Psoas muscle (tissue), 8 donors: Measurements from ENCODE around the gene CD9. TPM values are rescaled to one million over a fixed set of nuclear protein-coding genes. Genes with fewer than 3 reads are reported as not detected.

Experiments used
- ATAC-seq, 4 donors: fragments of 200-7000 bp; cut with Tn5 transposase; one replicate each; pipeline ENCODE4 v1.9.1; 2020; ENCODE audit warnings: moderate library complexity in 3 of 4, mild to moderate bottlenecking in 2 of 4
- DNase-seq, 2 donors: peaks; one replicate each; pipeline ENCODE4 v3.0.0-alpha.2; 2020
- H3K27ac ChIP-seq: fragments of 200-600 bp; one replicate; pipeline ENCODE4 v1.8.0; 2022
- H3K27me3 ChIP-seq, 3 donors: fragments of 200-600 bp in 1 of 3; one replicate each; pipeline versions ENCODE4 v1.6.1 to v1.8.0; 2013 to 2022; ENCODE audit warnings: low read length in 2 of 3, mild to moderate bottlenecking in 2 of 3, moderate library complexity in 1 of 3; ENCODE audit not compliant: insufficient read depth in 3 of 3
- H3K36me3 ChIP-seq, 2 donors: fragments of 200-600 bp in 1 of 2; one replicate each; pipeline versions ENCODE4 v1.6.1 to v1.8.0; 2013 to 2022; ENCODE audit warnings: low read depth in 1 of 2, mild to moderate bottlenecking in 1 of 2, moderate library complexity in 1 of 2; ENCODE audit not compliant: insufficient read depth in 1 of 2
- H3K4me1 ChIP-seq: fragments of 200-600 bp; one replicate; pipeline ENCODE4 v1.8.0; 2022
- H3K4me3 ChIP-seq: fragments of 200-600 bp; one replicate; pipeline ENCODE4 v1.8.0; 2022; ENCODE audit warnings: mild to moderate bottlenecking
- H3K9me3 ChIP-seq: fragments of 200-600 bp; one replicate; pipeline ENCODE4 v1.8.0; 2022
- WGBS, 3 donors: extraction: QIAGEN DNeasy Blood & Tissue Kit; methylation state at CpG; one replicate each; pipeline versions ENCODE4 v1.1.6 to v1.1.7; 2013; 5-methylcytosine and 5-hydroxymethylcytosine counted together
- intact Hi-C, 2 donors: fragments of 100-400 bp; cut with DNase I; formaldehyde crosslinking; loops; one replicate each; pipeline versions ENCODE4 v1.11.0 to v1.14.2; 2022
- polyA plus RNA-seq, 3 donors: library from polyadenylated mRNA; stranded (reverse); fragments of 200-250 nt; gene quantifications; one replicate each; pipeline ENCODE4 v1.2.3, GENCODE V29; 2013
- total RNA-seq, 4 donors: library from RNA; stranded (reverse); fragmentation: NEBNext Ultra II Directional in 2 of 4; extraction: Animal tissue kit (Norgen Biotek cat#: 25700) in 2 of 4; gene quantifications; one replicate each; pipeline versions ENCODE4 v1.2.1 to v1.2.4, GENCODE V29; 2021 to 2023
- TF ChIP-seq, protein P1 (sequence below): fragments of 200-600 bp; IDR thresholded peaks from one replicate; pipeline ENCODE4 v1.8.0; 2022; ENCODE audit warnings: antibody characterized with exemption
- donor health status: healthy with polysubstance abuse.
- donor health status: DM: no; HTN: no; CAD: no; lungs with moderate emphysema.
- donor health status: Bipolar disorder and iron deficiency.
- donor health status: healthy.
- donor health status: DM: yes; HTN: yes; CAD: no.
- donor health status: DM: no; HTN: no; CAD: no.
- donor health status: DM: no; HTN: no; CAD: no.
- donor health status: DM: yes; HTN: yes; CAD: no.

CD9 gene
- total and polyA plus RNA-seq, 7 donors: 23.0 to 90.9 (median 37.4) TPM

DNA sequence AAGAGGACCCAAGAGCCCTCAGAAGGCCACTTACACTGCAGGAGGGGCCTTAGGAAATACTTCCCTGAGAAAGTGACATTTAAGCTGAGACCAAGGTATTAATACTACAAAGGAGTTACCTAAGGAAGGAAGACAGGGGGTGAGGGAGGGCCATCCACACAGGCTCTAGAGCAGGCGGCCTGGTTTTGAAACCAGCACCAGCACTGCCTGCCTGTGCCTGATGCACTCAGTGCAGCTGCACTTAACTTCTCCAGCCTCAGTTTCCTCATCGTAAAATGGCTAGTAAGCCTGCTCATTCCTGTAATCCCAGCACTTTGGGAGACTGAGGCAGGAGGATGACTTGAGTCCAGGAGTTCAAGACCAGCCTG lies 64.8 kb downstream of the CD9 start:
- Histone ChIP-seq H3K4me3 (no peak overlapping the region), H3K4me1 (no peaks in the 10 kb centered on the region), H3K9me3 (no peaks in the 10 kb centered on the region), H3K36me3 (no peaks in the 10 kb centered on the region), H3K27ac (no peak overlapping the region), H3K27me3 (no peaks in the 10 kb centered on the region)
- 89 to 97% (median 93%) methylated on average over 2 of the region's 2 CpGs for WGBS, 3 donors
- intact Hi-C loops: no loop called here
- ATAC-seq (no peak), DNase-seq (no peak)
- TF ChIP-seq, protein P1, sequence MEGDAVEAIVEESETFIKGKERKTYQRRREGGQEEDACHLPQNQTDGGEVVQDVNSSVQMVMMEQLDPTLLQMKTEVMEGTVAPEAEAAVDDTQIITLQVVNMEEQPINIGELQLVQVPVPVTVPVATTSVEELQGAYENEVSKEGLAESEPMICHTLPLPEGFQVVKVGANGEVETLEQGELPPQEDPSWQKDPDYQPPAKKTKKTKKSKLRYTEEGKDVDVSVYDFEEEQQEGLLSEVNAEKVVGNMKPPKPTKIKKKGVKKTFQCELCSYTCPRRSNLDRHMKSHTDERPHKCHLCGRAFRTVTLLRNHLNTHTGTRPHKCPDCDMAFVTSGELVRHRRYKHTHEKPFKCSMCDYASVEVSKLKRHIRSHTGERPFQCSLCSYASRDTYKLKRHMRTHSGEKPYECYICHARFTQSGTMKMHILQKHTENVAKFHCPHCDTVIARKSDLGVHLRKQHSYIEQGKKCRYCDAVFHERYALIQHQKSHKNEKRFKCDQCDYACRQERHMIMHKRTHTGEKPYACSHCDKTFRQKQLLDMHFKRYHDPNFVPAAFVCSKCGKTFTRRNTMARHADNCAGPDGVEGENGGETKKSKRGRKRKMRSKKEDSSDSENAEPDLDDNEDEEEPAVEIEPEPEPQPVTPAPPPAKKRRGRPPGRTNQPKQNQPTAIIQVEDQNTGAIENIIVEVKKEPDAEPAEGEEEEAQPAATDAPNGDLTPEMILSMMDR: no peak

DNA sequence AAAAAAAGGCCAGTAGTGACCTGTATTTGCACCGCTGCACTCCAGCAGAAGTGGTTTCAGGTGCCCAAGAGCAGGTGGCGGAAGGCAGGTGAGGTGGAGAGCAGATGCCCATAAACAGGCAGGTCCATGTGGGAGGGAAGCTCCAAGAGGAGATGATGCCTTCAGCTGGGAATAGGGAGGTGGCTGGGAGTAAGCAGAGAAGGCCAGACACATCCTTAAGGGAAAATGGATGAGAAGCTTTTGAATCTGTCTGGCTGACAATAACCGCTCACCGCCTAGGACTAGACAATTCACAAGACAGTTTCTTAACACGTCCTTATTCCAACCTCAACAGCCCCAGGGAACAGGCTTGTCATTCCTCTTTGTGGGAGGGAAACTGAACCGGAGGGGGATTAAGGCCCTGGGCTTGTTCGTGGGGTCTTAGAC lies 66.4 kb downstream of the CD9 start:
- Histone ChIP-seq H3K4me1 (no peaks in the 10 kb centered on the region), H3K4me3 (no peak overlapping the region), H3K27ac (no peak overlapping the region), H3K27me3 (no peaks in the 10 kb centered on the region), H3K9me3 (no peaks in the 10 kb centered on the region), H3K36me3 (no peaks in the 10 kb centered on the region)
- ATAC-seq (no peak), DNase-seq (no peak)
- TF ChIP-seq, protein P1: no peak
- intact Hi-C loops: no loop called here
- 83 to 89% (median 88%) methylated on average over 7 of the region's 7 CpGs for WGBS, 3 donors

DNA sequence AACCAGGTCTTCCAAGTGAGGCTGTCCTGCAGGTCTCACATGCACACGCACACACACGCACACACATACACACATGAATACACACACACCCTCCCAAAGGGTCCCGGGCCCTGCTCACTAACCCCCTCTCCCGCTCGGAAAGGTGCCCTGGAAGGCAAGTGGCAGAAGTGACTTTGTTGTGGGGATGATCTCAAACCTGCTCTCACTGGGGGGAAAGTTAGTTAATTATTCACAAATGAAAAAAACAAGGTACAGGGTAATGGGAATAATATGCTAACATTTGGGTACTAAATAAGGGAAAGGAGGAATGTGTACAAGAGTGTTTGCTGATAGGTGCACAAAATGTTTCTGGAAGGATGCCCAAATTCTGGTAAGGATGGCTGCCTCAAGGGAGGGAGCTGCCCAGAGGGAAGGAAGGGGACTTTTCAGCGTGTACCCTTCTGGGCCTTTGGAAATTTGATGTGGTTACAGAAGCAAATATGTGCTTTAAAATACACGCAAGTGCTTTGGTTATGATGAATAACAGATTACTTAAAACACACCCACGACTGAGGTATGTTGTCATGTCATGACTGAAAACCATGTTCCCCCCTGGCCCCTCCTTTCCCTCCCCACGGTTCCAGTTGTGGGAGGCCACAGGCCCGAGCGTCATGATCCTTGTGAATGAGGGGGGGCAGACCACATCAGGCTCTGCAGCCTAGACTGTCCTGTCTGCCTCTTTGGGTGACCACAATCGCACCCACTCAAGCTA lies 66.9 kb downstream of the CD9 start:
- no peaks in the 10 kb centered on the region for H3K36me3 ChIP-seq
- no peak overlapping the region for H3K27ac ChIP-seq
- WGBS, 3 donors: 83 to 88% (median 84%) methylated on average over 12 of the region's 12 CpGs
- TF ChIP-seq, protein P1: no peak
- intact Hi-C loops: no loop called here
- H3K4me1 ChIP-seq: no peaks in the 10 kb centered on the region
- H3K4me3 ChIP-seq: no peak overlapping the region
- no peaks in the 10 kb centered on the region for H3K9me3 ChIP-seq
- ATAC-seq (no peak), DNase-seq (no peak)
- no peaks in the 10 kb centered on the region for H3K27me3 ChIP-seq

DNA sequence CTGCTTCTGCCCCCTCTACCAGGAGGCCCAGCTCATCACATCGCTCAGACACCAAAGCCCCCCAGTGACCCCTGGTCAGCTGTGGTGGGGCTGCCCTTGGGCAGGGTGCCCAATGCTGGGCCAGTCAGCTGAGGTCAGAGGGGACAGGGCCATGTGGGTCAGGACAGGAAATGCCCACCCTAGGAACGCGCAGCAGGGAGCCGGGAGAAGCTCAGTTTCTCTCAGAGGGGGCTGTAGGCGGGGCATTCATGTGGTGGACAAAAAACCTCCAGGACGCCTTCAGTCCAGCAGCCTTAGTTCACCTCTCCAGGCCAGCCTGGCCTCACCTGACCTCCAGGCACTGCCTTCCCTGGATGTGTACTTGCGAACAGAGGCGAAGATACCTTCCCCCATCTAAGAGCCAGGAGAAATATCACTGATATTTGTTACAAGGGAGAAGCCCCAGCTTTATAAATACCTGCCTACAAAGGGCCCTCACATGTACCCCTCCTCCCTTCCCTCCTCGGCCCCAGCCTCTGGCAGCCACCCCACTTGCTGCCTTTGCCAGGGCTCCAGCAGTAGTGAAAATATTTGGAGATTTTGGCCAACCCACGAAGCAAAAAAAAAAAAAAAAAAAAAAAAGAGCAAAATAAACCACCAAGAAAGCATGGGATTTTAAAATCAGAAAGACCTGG lies 68.4 kb downstream of the CD9 start:
- Histone ChIP-seq H3K27ac (no peak overlapping the region), H3K36me3 (no peaks in the 10 kb centered on the region), H3K4me1 (peaks cover 4% of the 10 kb centered on the region), H3K27me3 (no peaks in the 10 kb centered on the region), H3K9me3 (no peaks in the 10 kb centered on the region), H3K4me3 (no peak overlapping the region)
- 53 to 71% (median 54%) methylated on average over 10 of the region's 10 CpGs for WGBS, 3 donors
- ATAC-seq (no peak), DNase-seq (no peak)
- intact Hi-C loops: no loop called here
- TF ChIP-seq, protein P1: no peak
